HepG2 (cell line): ENCODE results near the gene ZNF83. TPM values are rescaled to one million over a fixed set of nuclear protein-coding genes. Genes with fewer than 3 reads are reported as not detected.
A peak's percentile ranks its signal among the peaks of the same experiment; 100 is the strongest.
"Not testable (repeated sequence)": the region's sequence is repeated elsewhere in the genome, so short reads cannot be mapped to it uniquely, and the experiment has no call there.

Experiments used
- ATAC-seq: fragments of 200-7000 bp; cut with Tn5 transposase; 3 replicates; pipeline ENCODE4 v1.9.1; 2020; ENCODE audit warnings: mild to moderate bottlenecking, moderate library complexity
- BruUV-seq: library from RNA; stranded (reverse); fragments of 400-500 nt; replicated peaks from 2 replicates; lab custom pipeline; 2021; lab: Mats Ljungman, UMichigan
- CTCF ChIA-PET: fragments of 300-600 bp; formaldehyde crosslinking; extraction: SDS; loops from one replicate; lab custom pipeline; 2021; ENCODE audit warnings: low total read pairs, inconsistent platforms, low intra/inter-chr PET ratio; lab: Yijun Ruan, JAX
- POLR2A ChIA-PET: fragments of 350-600 bp; sonication (Branson Sonifier 250); formaldehyde crosslinking; loops from one replicate; lab custom pipeline; 2020; ENCODE audit warnings: antibody characterized with exemption, inconsistent platforms; lab: Yijun Ruan, JAX
- DNase-seq: peaks from one replicate; pipeline ENCODE4 v3.0.0-alpha.2; 2015; ENCODE audit warnings: low spot score
- FAIRE-seq: peaks from 3 replicates; lab custom pipeline; 2011; peaks lifted over from hg19 to GRCh38; lab: Jason Lieb, UNC
- H2AFZ ChIP-seq: one replicate; pipeline ENCODE4 v1.6.1; 2011; ENCODE audit warnings: low read length, inconsistent platforms
- H3K27ac ChIP-seq: fragments of 300-600 bp; 3 replicates; pipeline ENCODE4 v1.8.0; 2011; ENCODE audit warnings: mixed run types, mild to moderate bottlenecking, mixed read lengths, low read length, inconsistent platforms; ENCODE audit not compliant: insufficient read depth; ENCODE audit errors: extremely low read length
- H3K27me3 ChIP-seq, 2 experiments: fragments of 200-600 bp in 1 of 2; 2 replicates in 1 of 2; 3 replicates in 1 of 2; pipeline versions ENCODE4 v1.6.0 to v1.8.0; 2011; ENCODE audit warnings: low read length in 2 of 2, mild to moderate bottlenecking in 2 of 2, moderate library complexity in 2 of 2, inconsistent platforms in 1 of 2; ENCODE audit not compliant: insufficient read depth in 2 of 2, control insufficient read depth in 1 of 2
- H3K36me3 ChIP-seq, 2 experiments: fragments of 200-600 bp in 1 of 2; replicated peaks in 1 of 2; 2 replicates in 1 of 2; 3 replicates in 1 of 2; pipeline versions ENCODE4 v1.5.1 to v1.8.0; 2011; ENCODE audit warnings: low read length in 2 of 2, inconsistent platforms in 1 of 2; ENCODE audit not compliant: insufficient read depth in 2 of 2, control insufficient read depth in 1 of 2
- H3K4me1 ChIP-seq: 2 replicates; pipeline ENCODE4 v1.5.1; 2012; ENCODE audit warnings: low read length, inconsistent platforms; ENCODE audit not compliant: insufficient read depth
- H3K4me2 ChIP-seq: 2 replicates; pipeline ENCODE4 v1.6.0; 2011; ENCODE audit warnings: low read depth, low read length, inconsistent platforms
- H3K4me3 ChIP-seq, 3 experiments: fragments of 200-600 bp in 1 of 3; sonication (generic), shearing (Covaris generic) in 1 of 3; replicated peaks in 1 of 3; 2 replicates each; pipeline ENCODE4 v1.5.1; 2011 to 2016; ENCODE audit warnings: low read length in 3 of 3, inconsistent platforms in 2 of 3, low read depth in 2 of 3, mild to moderate bottlenecking in 2 of 3, control low read depth in 1 of 3, mixed read lengths in 1 of 3; ENCODE audit not compliant: insufficient read depth in 1 of 3
- H3K79me2 ChIP-seq: one replicate; pipeline ENCODE4 v1.6.1; 2011; ENCODE audit warnings: low read length, inconsistent platforms; ENCODE audit not compliant: insufficient read depth
- H3K9ac ChIP-seq: 2 replicates; pipeline ENCODE4 v1.6.0; 2011; ENCODE audit warnings: mild to moderate bottlenecking, low read depth, low read length, inconsistent platforms; ENCODE audit not compliant: insufficient read depth
- H3K9me3 ChIP-seq: 2 replicates; pipeline ENCODE4 v1.5.1; 2012; ENCODE audit warnings: mild to moderate bottlenecking, low read length
- H4K20me1 ChIP-seq: 2 replicates; pipeline ENCODE4 v1.6.0; 2011; ENCODE audit warnings: inconsistent platforms, mild to moderate bottlenecking, low read length, moderate library complexity; ENCODE audit not compliant: insufficient read depth
- FOXA1 ChIP-seq, 2 experiments: fragments of 450-650 bp in 1 of 2; sonication (generic) in 1 of 2; formaldehyde crosslinking in 1 of 2; IDR thresholded peaks; 2 replicates each; pipeline versions ENCODE4 v1.4.0 to v1.6.1; 2016 to 2020; ENCODE audit warnings: missing genetic modification reagents in 1 of 2
- SMAD1 ChIP-seq: sonication (generic); formaldehyde crosslinking; IDR thresholded peaks from 2 replicates; pipeline ENCODE4 v1.4.0; 2020; ENCODE audit warnings: missing genetic modification reagents, low read depth, mild to moderate bottlenecking, borderline replicate concordance
- ZFP1 ChIP-seq: IDR thresholded peaks from 2 replicates; pipeline ENCODE4 v1.6.1; 2016
- ZFX ChIP-seq: sonication (generic); formaldehyde crosslinking; IDR thresholded peaks from 2 replicates; pipeline ENCODE4 v1.4.0; 2020; ENCODE audit warnings: mild to moderate bottlenecking, low read depth, missing genetic modification reagents, moderate library complexity
- ZNF263 ChIP-seq: sonication (generic); formaldehyde crosslinking; IDR thresholded peaks from 2 replicates; pipeline ENCODE4 v1.4.0; 2020; ENCODE audit warnings: missing genetic modification reagents
- WGBS: methylation state at CpG from one replicate; pipeline ENCODE4 v1.1.6; 2017; ENCODE audit warnings: low lambda C conversion rate; 5-methylcytosine and 5-hydroxymethylcytosine counted together
- in situ Hi-C: cut with HindIII; loops from 2 replicates; pipeline ENCODE4 v1.10.0; 2017; ENCODE audit warnings: low pct_unique_long_range_greater_than_20kb; ENCODE audit not compliant: extremely low pct_ligation_motif_present
- intact Hi-C: fragments of 100-400 bp; cut with micrococcal nuclease; formaldehyde crosslinking; loops from one replicate; pipeline ENCODE4 v1.10.0; 2022; ENCODE audit not compliant: unreplicated experiment
- polyA plus RNA-seq, 8 experiments: library from polyadenylated mRNA; depleted of rRNA in 3 of 8; stranded (reverse) in 7 of 8; unstranded in 1 of 8; fragments of >200 nt; fragmentation: Illumina TruSeq in 4 of 8; extraction: Trizol in 4 of 8; gene quantifications; 2 replicates each; pipeline versions ENCODE4 v1.2.1 to v1.2.3, GENCODE V29; 2011 to 2016; ENCODE audit warnings: low read depth in 4 of 8, missing spikeins in 1 of 8, mixed read lengths in 1 of 8; ENCODE audit not compliant: insufficient read depth in 1 of 8
- total RNA-seq, 5 experiments: library from RNA; depleted of rRNA; stranded (reverse); fragments of >200 nt; fragmentation: Illumina TruSeq; extraction: Trizol; gene quantifications; 2 replicates each; pipeline ENCODE4 v1.2.3, GENCODE V29; 2016; ENCODE audit warnings: low read depth in 1 of 5
- TF ChIP-seq, protein P1 (sequence below): sonication (generic); formaldehyde crosslinking; IDR thresholded peaks from 2 replicates; pipeline ENCODE4 v1.5.0; 2020; ENCODE audit warnings: missing genetic modification reagents
- TF ChIP-seq, protein P2 (sequence below): sonication (generic); formaldehyde crosslinking; IDR thresholded peaks from 2 replicates; pipeline ENCODE4 v1.5.1; 2020; ENCODE audit warnings: mild to moderate bottlenecking, missing genetic modification reagents, borderline replicate concordance

ZNF83 gene
- total and polyA plus RNA-seq, 2 of the 13 experiments (the other 11 are each of a cell fraction or from before 2014, with no cell fraction given): 20.4 to 44.5 TPM

DNA sequence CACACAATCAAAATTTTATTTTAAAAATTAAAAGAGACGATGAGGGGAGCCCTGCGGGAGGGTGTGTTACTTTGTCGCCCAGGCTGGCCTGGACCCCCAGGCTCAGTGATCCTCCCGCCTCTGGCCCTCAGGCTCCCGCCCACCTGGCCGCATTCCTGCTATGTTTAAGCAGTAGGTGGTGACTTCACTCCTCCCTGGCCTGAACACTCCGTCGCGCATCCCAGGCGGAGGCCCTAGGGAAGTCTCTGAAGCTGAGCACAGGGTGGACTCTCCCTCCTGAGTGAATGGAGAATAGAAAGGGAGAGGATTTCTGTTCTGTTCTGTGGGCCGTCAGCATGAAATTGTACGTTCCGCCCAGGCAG lies 68.5 kb downstream of the ZNF83 start:
- H3K36me3 ChIP-seq, H3K4me1 ChIP-seq, FAIRE-seq, in situ Hi-C loops, H4K20me1 ChIP-seq, CTCF ChIA-PET, H2AFZ ChIP-seq, H3K79me2 ChIP-seq, intact Hi-C loops, H3K27me3 ChIP-seq: not testable (repeated sequence)
- H3K4me2 ChIP-seq: peak overlapping the region; percentile 62
- POLR2A ChIA-PET: interaction anchor here (1.0 kb wide), 1 partner anchor 43 kb away, joined by 5 read pairs; no protein-coding TSS in a partner anchor
- BruUV-seq: TSS peak; percentile 99
- peaks cover 49% of the 10 kb centered on the region for H3K9me3 ChIP-seq
- H3K27ac ChIP-seq: peak overlapping the region; percentile 78
- ATAC-seq: peak; percentile 77
- WGBS: 51% methylated on average over 12 of the region's 13 CpGs
- peak overlapping the region; percentile 21 to 73 (median 61); a peak in 5 of 6 replicates for H3K4me3 ChIP-seq
- H3K9ac ChIP-seq: peak overlapping the region; percentile 62
- DNase-seq: peak; percentile 21
- TF ChIP-seq ZNF263 (CRISPR knock-in tag) (peak; percentile 53; the same call in 1 of the 2 replicates), ZFX (CRISPR knock-in tag) (peak; percentile 41; the same call in 1 of the 2 replicates)

DNA sequence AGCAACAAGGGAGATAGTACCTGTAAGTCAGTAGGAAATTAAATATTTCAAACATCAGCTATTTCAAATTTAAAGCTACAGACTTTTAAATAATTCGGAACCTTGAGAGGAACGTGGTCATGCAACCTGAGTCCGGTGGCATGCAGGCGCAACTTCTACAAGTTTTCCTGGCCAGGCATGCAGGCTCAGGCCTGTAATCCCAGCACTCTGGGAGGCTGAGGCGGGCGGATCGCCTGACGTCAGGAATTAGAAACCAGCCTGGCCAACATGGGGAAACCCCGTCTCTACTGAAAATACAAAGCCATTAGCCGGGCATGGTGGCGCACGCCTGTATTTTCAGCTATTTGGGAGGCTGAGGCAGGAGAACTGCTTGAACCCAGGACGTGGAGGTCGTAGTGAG lies 70.2 kb downstream of the ZNF83 start:
- intact Hi-C loops (no loop called here), in situ Hi-C loops (no loop called here)
- H3K27ac ChIP-seq: no peak overlapping the region
- peaks cover 61% of the 10 kb centered on the region for H3K9me3 ChIP-seq
- no peak for DNase-seq
- no peak overlapping the region for H3K9ac ChIP-seq
- no peak for TF ChIP-seq SMAD1 (CRISPR knock-in tag)
- TF ChIP-seq FOXA1 (IDR thresholded peaks at IDR 0.05): no peak
- TF ChIP-seq FOXA1 (CRISPR knock-in tag; IDR thresholded peaks at IDR 0.05): no peak
- TF ChIP-seq ZFP1 (CRISPR knock-in tag): no peak
- TF ChIP-seq, protein P1, sequence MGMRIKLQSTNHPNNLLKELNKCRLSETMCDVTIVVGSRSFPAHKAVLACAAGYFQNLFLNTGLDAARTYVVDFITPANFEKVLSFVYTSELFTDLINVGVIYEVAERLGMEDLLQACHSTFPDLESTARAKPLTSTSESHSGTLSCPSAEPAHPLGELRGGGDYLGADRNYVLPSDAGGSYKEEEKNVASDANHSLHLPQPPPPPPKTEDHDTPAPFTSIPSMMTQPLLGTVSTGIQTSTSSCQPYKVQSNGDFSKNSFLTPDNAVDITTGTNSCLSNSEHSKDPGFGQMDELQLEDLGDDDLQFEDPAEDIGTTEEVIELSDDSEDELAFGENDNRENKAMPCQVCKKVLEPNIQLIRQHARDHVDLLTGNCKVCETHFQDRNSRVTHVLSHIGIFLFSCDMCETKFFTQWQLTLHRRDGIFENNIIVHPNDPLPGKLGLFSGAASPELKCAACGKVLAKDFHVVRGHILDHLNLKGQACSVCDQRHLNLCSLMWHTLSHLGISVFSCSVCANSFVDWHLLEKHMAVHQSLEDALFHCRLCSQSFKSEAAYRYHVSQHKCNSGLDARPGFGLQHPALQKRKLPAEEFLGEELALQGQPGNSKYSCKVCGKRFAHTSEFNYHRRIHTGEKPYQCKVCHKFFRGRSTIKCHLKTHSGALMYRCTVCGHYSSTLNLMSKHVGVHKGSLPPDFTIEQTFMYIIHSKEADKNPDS (CRISPR knock-in tag): no peak
- TF ChIP-seq, protein P2, sequence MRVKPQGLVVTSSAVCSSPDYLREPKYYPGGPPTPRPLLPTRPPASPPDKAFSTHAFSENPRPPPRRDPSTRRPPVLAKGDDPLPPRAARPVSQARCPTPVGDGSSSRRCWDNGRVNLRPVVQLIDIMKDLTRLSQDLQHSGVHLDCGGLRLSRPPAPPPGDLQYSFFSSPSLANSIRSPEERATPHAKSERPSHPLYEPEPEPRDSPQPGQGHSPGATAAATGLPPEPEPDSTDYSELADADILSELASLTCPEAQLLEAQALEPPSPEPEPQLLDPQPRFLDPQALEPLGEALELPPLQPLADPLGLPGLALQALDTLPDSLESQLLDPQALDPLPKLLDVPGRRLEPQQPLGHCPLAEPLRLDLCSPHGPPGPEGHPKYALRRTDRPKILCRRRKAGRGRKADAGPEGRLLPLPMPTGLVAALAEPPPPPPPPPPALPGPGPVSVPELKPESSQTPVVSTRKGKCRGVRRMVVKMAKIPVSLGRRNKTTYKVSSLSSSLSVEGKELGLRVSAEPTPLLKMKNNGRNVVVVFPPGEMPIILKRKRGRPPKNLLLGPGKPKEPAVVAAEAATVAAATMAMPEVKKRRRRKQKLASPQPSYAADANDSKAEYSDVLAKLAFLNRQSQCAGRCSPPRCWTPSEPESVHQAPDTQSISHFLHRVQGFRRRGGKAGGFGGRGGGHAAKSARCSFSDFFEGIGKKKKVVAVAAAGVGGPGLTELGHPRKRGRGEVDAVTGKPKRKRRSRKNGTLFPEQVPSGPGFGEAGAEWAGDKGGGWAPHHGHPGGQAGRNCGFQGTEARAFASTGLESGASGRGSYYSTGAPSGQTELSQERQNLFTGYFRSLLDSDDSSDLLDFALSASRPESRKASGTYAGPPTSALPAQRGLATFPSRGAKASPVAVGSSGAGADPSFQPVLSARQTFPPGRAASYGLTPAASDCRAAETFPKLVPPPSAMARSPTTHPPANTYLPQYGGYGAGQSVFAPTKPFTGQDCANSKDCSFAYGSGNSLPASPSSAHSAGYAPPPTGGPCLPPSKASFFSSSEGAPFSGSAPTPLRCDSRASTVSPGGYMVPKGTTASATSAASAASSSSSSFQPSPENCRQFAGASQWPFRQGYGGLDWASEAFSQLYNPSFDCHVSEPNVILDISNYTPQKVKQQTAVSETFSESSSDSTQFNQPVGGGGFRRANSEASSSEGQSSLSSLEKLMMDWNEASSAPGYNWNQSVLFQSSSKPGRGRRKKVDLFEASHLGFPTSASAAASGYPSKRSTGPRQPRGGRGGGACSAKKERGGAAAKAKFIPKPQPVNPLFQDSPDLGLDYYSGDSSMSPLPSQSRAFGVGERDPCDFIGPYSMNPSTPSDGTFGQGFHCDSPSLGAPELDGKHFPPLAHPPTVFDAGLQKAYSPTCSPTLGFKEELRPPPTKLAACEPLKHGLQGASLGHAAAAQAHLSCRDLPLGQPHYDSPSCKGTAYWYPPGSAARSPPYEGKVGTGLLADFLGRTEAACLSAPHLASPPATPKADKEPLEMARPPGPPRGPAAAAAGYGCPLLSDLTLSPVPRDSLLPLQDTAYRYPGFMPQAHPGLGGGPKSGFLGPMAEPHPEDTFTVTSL (CRISPR knock-in tag): no peak
- POLR2A ChIA-PET: no interaction called here
- H3K4me3 ChIP-seq: no peak overlapping the region
- no peaks in the 10 kb centered on the region for H3K79me2 ChIP-seq
- WGBS: 95% methylated on average over 13 of the region's 14 CpGs
- H2AFZ ChIP-seq: no peak overlapping the region
- H3K36me3 ChIP-seq: 0 out of 5 replicates have a peak, but pooled peaks cover 0 to 1% of the 10 kb centered on the region in 2 experiments
- H3K27me3 ChIP-seq: no peaks in the 10 kb centered on the region; a peak in 1 of 5 replicates
- BruUV-seq: no TSS peak
- no peaks in the 10 kb centered on the region for H3K4me1 ChIP-seq
- no peaks in the 10 kb centered on the region for H4K20me1 ChIP-seq
- FAIRE-seq: no peak
- no peak for ATAC-seq
- CTCF ChIA-PET: no interaction called here
- H3K4me2 ChIP-seq: no peak overlapping the region
